ENCODE measurements around the gene LCLAT1.
"Not testable (repeated sequence)": the region's sequence is repeated elsewhere in the genome, so short reads cannot be mapped to it uniquely, and the experiment has no call there.

The LCLAT1 gene

DNA sequence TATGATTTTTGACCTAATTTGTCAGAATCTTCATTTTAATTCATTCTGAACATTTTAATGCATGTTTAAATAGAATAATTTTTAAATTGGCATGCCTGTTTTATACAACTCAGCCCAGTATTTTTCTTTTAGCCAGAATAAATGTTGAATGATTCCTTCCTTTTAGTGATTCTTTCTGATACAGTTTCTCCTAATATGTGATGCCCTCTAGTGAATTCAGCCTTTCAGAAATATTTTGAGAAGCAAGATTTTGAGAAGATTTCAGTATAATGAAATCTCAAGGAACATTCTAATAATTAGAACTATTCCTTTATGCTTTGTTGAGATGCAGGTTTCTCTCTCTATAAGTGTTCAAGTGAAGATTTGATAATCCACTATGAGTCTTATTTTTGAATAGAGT is 28.5 kb downstream of the LCLAT1 start:
- DNase-seq, result no peak

DNA sequence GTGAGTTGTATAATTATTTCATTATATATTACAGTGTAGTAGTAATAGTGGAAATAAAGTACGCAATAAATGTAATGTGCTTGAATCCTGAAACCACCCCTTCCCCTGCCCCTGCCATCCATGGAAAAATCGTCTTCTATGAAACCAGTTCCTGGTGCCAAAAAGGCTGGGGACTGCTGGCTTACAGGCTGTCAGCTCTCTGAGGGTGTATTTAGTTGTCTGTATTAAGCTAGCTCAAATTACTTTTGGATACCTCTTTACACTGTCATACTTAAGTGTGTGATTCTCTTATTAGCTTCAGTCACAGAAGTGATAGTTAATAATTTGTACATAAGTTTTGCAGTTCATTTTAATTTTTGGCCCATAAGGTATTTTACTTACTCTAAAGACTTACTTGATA is 29.6 kb downstream of the LCLAT1 start:
- in situ Hi-C loops (cut with HindIII; ENCODE audit: low pct_ligation_motif_present, low pct_unique_long_range_greater_than_20kb, low sequenced_read_pairs), result no loop called here
- no peak for DNase-seq

More for the DNA sequence above, 28.5 kb downstream of the LCLAT1 start:
- in situ Hi-C loops (cut with HindIII; ENCODE audit: low pct_ligation_motif_present, low pct_unique_long_range_greater_than_20kb, low sequenced_read_pairs), result no loop called here

DNA sequence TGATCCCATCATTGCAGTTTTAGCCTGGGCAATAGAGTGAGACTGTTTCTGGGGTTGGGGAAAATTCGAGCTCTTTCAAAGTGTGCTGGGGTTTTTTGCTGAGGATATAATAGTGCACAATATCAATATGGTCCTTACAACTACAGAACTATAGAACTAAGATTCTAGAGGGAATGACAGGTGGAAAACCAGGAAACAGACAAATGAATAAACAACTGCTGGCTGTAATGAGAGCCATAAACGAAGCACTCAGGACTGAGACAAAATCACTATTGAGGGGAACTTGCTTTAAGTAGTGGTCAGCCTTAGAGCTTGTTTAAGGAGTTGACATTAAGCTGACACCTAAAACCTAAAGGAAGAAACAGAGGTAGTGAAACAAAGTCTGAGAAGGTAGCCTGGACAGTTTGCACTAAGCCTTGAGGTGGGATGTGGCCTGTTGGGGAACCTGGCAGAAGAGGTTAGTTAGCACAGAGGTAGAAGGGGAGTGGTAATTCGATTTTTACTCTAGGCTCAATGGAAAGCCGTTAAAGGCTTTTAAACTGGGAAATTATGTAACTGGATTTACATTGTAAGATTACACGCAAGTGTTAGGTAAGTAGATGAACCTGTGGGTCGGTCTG is 33.8 kb downstream of the LCLAT1 start:
- in situ Hi-C loops (cut with HindIII; ENCODE audit: low pct_ligation_motif_present, low pct_unique_long_range_greater_than_20kb, low sequenced_read_pairs), result no loop called here
- no peak for DNase-seq

DNA sequence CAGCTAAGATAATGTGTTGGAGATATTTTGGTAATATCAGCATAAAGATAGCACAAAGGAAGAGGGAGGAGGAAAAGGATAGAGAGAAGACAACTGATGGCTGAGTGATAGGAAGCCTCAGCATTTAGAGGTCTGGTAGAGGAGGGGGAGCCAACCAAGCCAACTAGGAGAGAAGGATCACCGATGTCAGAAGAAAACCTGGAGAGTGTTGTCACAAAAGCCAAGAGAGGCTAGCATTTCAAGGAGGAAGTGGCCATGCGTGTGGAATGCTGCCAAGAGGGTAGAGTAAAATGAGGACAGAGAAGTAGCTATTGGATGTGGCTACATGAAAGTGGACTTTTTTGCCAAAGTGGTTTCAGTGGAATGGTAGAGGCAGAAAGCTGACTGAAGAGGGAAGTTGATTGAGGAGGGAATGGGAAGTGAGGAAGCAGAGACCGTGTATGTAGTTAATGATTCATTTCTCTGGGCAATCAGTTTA is 34.3 kb downstream of the LCLAT1 start:
- in situ Hi-C loops (cut with HindIII; ENCODE audit: low pct_ligation_motif_present, low pct_unique_long_range_greater_than_20kb, low sequenced_read_pairs), result no loop called here
- DNase-seq, result no peak

DNA sequence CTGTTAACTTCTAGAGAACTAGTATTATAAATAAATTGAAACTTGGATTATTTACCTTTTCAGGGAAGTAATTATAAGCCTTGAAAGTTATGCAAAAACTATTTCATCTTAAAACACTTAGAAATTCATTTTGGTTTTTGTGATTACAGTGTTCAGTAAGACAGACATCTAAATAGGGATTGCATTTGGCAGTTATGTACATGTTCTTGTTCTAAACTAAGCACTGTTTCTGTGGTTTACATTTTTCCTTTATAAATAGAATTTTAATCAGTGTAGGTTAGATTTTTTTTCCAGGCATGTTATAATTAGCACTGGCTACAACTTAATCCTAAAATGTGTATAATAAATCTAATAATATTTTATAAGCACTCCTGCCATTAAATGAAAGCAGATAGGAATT is 35.0 kb downstream of the LCLAT1 start:
- no peak for DNase-seq
- in situ Hi-C loops (cut with HindIII; ENCODE audit: low pct_ligation_motif_present, low pct_unique_long_range_greater_than_20kb, low sequenced_read_pairs), result no loop called here

DNA sequence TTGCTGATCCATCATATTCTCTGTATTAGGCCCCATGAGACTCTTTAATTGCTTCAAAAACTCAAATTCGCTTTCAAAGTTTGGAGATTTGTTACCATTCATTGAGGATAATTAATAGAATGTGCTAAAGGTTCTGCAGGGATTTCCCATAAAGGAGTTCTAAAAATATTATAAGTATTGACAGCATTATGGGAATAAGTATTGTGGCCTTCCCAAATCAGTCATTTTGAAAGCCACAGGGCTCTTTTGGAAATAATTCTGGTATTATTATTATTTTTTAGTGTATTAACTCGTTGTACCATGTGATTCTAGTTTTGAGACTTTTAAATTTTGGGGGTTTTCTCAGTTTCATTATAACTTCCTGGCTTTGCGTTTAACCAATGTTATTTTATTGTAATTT is 37.1 kb downstream of the LCLAT1 start:
- DNase-seq, result no peak
- in situ Hi-C loops (cut with HindIII; ENCODE audit: low pct_ligation_motif_present, low pct_unique_long_range_greater_than_20kb, low sequenced_read_pairs), result no loop called here

DNA sequence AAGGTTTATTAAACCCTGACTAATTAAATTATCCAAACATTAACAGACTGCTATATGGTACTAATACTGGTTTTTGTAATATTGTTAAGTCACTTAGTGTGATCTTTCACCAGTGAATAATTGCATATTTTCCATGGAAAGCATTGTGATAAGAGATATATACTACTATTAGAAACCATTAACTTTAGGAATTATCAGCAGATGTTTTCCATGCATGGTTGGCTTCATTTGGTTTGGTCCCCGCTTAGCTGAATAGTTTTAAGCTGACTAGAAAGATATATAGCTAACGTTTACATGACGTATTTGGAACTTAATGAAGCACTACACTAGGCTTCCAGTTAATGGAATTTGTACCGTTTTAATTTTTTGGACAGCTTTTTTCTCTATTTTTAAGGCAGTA is 37.9 kb downstream of the LCLAT1 start:
- no peak for DNase-seq
- in situ Hi-C loops (cut with HindIII; ENCODE audit: low pct_ligation_motif_present, low pct_unique_long_range_greater_than_20kb, low sequenced_read_pairs), result no loop called here

DNA sequence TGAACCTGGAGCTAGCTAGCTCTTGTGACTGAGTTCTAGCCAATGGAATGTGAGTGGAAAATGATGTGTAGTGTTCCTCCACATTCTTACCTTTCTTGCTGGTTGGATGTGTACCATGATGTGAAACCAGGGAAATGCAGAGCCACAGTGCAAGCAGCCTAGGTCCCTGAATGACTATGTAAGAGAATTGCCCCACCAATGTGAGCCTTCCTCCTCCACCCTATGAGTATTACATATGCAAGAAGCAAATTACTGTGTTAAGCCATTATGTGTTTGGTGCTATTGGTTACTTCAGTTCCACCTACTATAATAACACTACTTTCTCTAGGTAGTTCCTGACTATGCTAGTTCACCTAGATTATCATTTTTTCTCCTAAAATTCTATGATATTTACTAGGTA is 39.6 kb downstream of the LCLAT1 start:
- no peak for DNase-seq
- in situ Hi-C loops (cut with HindIII; ENCODE audit: low pct_ligation_motif_present, low pct_unique_long_range_greater_than_20kb, low sequenced_read_pairs), result no loop called here

DNA sequence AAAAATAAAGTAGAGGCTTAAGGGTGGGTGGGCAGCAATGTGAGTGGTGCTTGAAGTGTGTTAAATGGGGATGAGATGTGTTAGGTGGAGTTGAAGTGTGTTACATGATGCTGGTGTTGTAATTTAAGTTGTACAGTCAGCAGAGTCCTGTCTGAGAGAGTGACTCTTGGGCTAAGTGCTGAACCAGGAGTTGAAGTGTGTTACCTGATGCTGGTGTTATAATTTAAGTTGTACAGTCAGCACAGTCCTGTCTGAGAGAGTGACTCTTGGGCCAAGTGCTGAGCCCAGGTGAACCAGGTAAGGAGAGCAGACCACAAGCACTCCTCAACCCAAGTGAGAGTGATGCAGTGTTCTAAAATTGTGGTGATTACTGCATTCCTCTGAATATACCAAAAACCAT is 40.6 kb downstream of the LCLAT1 start:
- in situ Hi-C loops (cut with HindIII; ENCODE audit: low pct_ligation_motif_present, low pct_unique_long_range_greater_than_20kb, low sequenced_read_pairs), result no loop called here
- DNase-seq, result no peak

DNA sequence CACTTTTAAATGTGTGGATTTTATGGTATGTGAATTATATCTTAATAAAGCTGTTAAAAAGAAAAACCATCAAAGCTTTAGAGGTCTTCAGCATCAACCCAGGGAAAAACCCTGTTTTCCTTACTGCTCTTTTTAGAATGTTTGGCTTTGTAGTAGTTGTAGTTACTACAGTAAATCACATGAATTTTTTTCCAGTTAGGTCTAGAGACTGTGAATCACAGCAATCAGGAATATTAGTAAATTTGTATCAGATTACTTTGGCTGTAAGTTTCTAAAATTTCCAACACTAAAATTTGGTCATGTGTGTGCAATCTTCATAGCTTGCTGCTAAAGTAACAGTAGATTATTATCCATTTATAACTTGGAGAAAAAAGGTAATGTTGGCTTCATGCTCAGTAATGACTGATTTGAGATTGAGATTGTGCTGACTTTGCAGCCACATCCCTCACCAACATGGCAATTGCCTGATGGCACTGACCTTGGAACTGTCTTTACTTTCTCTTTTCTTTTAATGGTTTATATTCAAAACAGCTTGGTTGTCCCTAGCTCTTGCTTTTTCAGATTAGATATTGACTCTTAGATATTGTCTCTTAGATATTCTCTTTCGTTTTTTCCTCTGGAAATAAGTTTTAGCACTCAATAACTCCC is 41.1 kb downstream of the LCLAT1 start:
- DNase-seq, result no peak
- in situ Hi-C loops (cut with HindIII; ENCODE audit: low pct_ligation_motif_present, low pct_unique_long_range_greater_than_20kb, low sequenced_read_pairs), result no loop called here

DNA sequence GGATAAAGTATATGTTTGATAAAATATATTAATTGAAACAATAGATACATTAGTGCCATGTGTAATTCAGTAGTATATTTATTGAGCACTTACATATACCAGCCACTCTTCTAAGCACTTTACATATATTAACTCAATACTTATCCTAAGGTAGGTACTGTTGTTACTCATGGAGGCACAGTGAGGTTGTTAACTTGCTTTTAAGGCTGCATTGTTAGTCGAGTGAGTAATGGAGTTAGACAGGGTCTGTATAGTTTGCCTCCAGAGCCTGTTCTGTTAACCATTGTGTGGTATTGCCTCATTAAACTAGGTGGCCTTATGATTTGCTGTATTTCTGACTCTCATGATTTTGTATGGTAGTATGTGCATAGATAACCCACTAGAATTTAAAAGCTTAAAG is 44.2 kb downstream of the LCLAT1 start:
- in situ Hi-C loops (cut with HindIII; ENCODE audit: low pct_ligation_motif_present, low pct_unique_long_range_greater_than_20kb, low sequenced_read_pairs), result no loop called here
- no peak for DNase-seq

DNA sequence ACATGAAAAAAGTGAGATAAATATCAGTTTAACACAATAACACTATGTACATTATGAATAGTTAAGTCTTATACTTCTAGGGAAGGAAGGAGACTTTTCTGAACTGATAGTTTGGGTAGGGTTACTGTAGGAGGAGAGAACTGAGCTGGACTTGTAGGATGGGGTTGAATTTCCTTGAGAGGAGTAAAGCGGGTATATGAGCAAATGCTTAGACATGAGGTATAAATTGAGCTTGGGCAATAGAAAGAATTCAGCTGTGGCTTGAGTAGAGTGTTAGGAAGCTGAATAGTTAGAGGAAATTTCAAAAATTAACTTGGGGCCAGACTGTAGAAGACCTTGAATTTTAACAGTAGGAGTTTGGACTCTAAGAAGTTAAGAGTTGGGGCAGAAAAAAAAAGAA is 45.1 kb downstream of the LCLAT1 start:
- in situ Hi-C loops (cut with HindIII; ENCODE audit: low pct_ligation_motif_present, low pct_unique_long_range_greater_than_20kb, low sequenced_read_pairs), result no loop called here
- DNase-seq, result no peak

DNA sequence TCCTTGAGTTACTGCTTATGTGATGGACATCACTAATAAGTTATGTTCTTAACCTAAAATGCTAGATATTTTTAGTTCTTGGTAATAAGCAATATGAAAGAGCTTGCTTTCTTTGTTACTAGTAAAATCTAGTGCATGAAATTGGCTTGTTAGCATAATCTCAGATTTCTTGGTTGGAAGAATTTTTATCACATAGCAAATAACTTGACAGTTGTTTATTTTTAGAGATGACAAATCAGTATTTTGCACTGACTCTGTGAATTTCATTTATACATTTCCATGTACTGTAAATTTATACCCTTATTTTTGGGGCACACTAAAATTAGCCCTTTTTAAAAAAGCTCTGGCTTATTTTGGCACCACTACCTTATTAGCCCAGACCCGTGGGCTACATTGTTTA is 45.6 kb downstream of the LCLAT1 start:
- DNase-seq, result no peak
- in situ Hi-C loops (cut with HindIII; ENCODE audit: low pct_ligation_motif_present, low pct_unique_long_range_greater_than_20kb, low sequenced_read_pairs), result no loop called here

DNA sequence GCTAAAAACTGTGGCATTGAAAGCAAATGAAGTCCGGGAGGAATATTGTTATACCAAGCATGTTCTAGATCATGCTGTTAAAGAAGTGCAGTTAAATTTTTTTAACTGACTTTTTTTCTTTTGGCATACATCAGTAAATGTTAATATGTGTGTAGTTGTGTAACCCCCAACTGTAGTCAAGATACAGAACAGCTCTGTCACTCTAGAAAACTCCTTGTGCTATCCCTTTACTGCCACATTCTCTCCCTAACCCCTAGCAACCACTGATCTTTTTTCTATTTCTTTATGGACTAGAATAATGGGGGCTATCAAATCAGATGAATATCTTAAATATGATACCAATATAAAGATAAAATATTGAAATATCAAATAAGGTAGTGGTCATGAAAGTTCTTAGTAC is 46.4 kb downstream of the LCLAT1 start:
- no peak for DNase-seq
- in situ Hi-C loops (cut with HindIII; ENCODE audit: low pct_ligation_motif_present, low pct_unique_long_range_greater_than_20kb, low sequenced_read_pairs), result no loop called here

DNA sequence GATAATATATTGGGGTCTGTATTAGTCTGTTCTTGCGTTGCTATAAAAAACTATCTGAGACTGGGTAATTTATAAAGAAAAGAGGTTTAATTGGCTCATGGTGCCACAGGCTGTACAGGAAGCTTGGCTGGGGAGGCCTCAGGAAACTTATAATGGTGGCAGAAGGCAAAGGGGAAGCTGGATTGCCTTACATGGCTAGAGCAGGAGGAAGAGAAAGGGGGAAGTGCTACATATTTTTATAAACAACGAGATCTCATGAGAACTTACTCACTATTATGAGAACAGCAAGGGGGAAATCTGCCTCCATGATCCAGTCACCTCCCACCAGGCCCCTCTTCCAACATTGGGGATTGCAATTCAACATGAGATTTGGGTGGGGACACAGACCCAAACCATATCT is 48.9 kb downstream of the LCLAT1 start:
- in situ Hi-C loops (cut with HindIII; ENCODE audit: low pct_ligation_motif_present, low pct_unique_long_range_greater_than_20kb, low sequenced_read_pairs); DNase-seq: not testable (repeated sequence)

DNA sequence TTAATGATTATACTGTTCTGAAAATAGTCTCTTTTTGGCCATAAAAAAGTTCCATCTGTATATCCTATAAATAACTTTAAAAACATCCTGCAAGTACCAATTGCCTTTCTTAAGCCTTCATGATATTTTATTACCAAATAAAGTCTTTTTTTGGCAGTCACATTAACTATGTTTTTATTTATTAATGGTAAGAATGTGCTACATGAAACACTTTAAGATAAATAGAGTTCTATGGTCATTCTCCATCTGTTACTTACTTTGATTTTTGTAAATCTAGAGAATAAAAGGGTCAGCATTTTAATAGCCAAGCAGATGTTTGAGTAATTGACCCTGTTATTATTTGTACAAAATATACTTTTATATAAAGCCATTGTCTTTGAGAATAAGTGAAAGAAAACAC is 52.6 kb downstream of the LCLAT1 start:
- in situ Hi-C loops (cut with HindIII; ENCODE audit: low pct_ligation_motif_present, low pct_unique_long_range_greater_than_20kb, low sequenced_read_pairs), result no loop called here

DNA sequence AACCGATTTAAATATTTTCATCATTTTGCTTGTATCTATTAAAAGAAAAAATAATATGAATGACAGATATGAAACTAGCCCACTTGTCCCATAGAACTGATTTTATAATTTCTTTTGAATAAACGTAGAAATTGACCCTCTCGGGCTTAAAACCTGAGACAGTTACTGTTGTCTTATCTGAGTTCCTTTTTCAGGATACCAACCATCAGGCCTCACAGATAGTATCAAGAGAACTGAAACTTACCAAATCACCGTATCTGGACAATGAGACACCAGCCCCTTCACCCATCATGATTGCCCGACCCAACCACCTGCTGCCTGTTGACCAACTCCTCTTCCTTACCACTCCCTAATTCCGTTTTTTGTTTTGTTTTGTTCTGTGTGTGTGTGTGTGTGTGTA is 53.7 kb downstream of the LCLAT1 start:
- DNase-seq, result no peak
- in situ Hi-C loops (cut with HindIII; ENCODE audit: low pct_ligation_motif_present, low pct_unique_long_range_greater_than_20kb, low sequenced_read_pairs), result no loop called here

More for the DNA sequence above, 52.6 kb downstream of the LCLAT1 start:
- no peak for DNase-seq

DNA sequence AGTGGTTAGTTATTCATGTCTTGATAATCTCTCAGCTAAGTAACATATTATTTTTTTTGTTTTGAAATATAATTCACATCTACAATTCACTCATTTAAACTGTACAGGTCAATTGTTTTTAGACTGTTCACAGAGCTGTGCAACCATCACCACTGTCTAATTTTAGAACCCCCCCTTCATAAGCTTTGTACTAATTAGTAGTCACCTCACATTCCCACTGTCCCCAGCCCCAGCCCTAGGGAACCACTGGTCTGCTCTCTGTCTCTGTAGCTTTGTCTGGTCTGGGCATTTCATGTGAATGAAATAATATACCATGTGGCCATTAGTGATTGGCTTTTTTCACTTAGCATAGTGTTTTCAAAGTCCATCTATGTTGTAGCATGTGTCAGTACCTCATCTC is 55.3 kb downstream of the LCLAT1 start:
- DNase-seq, result no peak
- in situ Hi-C loops (cut with HindIII; ENCODE audit: low pct_ligation_motif_present, low pct_unique_long_range_greater_than_20kb, low sequenced_read_pairs), result no loop called here

DNA sequence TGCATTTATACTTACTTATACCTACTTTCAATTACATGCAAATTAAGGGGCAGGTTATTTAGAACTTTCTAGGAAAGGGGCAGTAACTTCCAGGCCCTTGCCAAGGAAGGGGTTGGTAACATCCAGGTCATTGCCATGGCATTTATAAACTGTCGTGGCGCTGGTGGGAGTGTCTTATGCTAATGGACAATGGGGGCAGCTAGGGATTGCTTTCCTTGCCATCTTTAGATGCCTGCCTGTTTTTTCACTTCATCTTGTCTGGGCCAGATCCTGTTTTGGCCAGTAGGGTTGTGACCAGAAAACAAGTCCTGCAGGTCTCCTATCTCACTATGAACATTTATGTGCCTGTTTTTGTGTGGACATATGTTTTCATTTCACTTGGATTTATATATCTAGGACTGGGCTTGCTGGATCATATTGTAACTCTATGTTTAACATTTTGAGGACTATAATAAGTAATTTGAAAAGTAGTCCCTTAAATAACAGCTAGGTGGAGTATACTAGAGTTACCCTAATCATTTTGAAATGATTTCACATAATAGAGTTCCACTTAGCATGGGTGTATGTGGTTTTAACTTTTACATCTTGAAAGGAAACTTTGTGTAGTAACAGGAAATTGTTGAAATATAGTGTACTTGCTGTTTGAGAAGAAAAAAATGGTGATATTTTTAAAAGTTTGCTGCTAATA is 56.1 kb downstream of the LCLAT1 start:
- no peak for DNase-seq
- in situ Hi-C loops (cut with HindIII; ENCODE audit: low pct_ligation_motif_present, low pct_unique_long_range_greater_than_20kb, low sequenced_read_pairs), result no loop called here

DNA sequence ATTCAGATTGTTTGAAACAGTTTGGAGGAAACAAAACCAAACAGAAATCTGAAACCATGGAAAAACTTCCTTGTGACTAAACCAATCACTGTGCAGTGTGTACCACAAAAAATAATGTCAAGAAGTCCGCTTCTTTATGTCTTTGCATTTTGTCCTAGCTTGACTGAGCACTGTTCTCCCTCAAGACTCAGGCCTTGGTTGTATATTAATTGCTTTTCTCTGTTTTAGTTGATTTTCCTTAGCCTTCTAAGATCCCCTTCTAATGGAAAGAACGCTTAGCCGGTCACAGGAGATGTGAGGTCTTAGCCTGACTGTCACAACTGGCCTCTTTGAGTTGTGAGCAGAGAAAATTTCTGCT is 56.6 kb downstream of the LCLAT1 start:
- in situ Hi-C loops (cut with HindIII; ENCODE audit: low pct_ligation_motif_present, low pct_unique_long_range_greater_than_20kb, low sequenced_read_pairs), result no loop called here
- no peak for DNase-seq
